HCT116 (cell line): ENCODE measurements around the gene SLC2A9. TPM values are rescaled to one million over a fixed set of nuclear protein-coding genes. Genes with fewer than 3 reads are reported as not detected.

Source experiments
- ATAC-seq: fragments of 200-7000 bp; cut with Tn5 transposase; 2 replicates; pipeline ENCODE4 v1.9.1; 2020; ENCODE audit warnings: mild to moderate bottlenecking, moderate library complexity
- BruUV-seq: library from RNA; stranded (reverse); fragments of 400-500 nt; replicated peaks from 2 replicates; lab custom pipeline; 2021; lab: Mats Ljungman, UMichigan
- CTCF ChIA-PET: fragments of 300-600 bp; sonication (Branson Sonifier 250); formaldehyde crosslinking; loops from one replicate; lab custom pipeline; 2021; ENCODE audit warnings: antibody characterized with exemption; lab: Charles Lee
- POLR2A ChIA-PET: fragments of 300-600, 350-600 bp; sonication (Branson Sonifier 250); formaldehyde crosslinking; loops from one replicate; lab custom pipeline; 2021; ENCODE audit warnings: antibody characterized with exemption; lab: Charles Lee
- RAD21 ChIA-PET, 2 experiments: fragments of 300-600 bp; sonication (Branson Sonifier 250); formaldehyde crosslinking; loops; one replicate each; lab custom pipeline; 2023; ENCODE audit warnings: low total read pairs in 2 of 2; ENCODE audit not compliant: uncharacterized antibody in 2 of 2, unreplicated experiment in 2 of 2, low non-redundant PET in 1 of 2; lab: Charles Lee
- DNase-seq: peaks from one replicate; pipeline ENCODE4 v3.0.0-alpha.2; 2010; ENCODE audit warnings: low read depth, low spot score
- H2AFZ ChIP-seq: fragments of 200-600 bp; shearing (Covaris generic), sonication (generic); 2 replicates; pipeline ENCODE4 v1.6.1; 2017; ENCODE audit warnings: low read depth, mixed run types, mixed read lengths, antibody characterized with exemption, low read length; ENCODE audit not compliant: poor library complexity, severe bottlenecking
- H3K27ac ChIP-seq: 2 replicates; pipeline ENCODE4 v1.5.1; 2012; ENCODE audit warnings: low read depth, low read length
- H3K27me3 ChIP-seq: fragments of 200-600 bp; sonication (generic); 2 replicates; pipeline ENCODE4 v1.6.1; 2016; ENCODE audit warnings: mixed run types, low read length, mixed read lengths; ENCODE audit not compliant: insufficient read depth
- H3K36me3 ChIP-seq, 2 experiments: fragments of 200-500 bp in 1 of 2; fragments of 200-600 bp in 1 of 2; sonication (Bioruptor generic) in 1 of 2; sonication (generic) in 1 of 2; 2 replicates each; pipeline versions ENCODE4 v1.5.1 to v1.6.1; 2014 to 2016; ENCODE audit warnings: low read length in 2 of 2, inconsistent platforms in 1 of 2, mixed read lengths in 1 of 2, mixed run types in 1 of 2; ENCODE audit not compliant: insufficient read depth in 2 of 2, control insufficient read depth in 1 of 2
- H3K4me1 ChIP-seq, 2 experiments: fragments of 200-600 bp in 1 of 2; sonication (generic) in 1 of 2; 2 replicates each; pipeline versions ENCODE4 v1.5.1 to v1.6.1; 2012 to 2017; ENCODE audit warnings: low read length in 2 of 2, inconsistent platforms in 1 of 2, mild to moderate bottlenecking in 1 of 2, mixed read lengths in 1 of 2, mixed run types in 1 of 2, moderate library complexity in 1 of 2; ENCODE audit not compliant: insufficient read depth in 2 of 2, control insufficient read depth in 1 of 2
- H3K4me2 ChIP-seq: fragments of 200-600 bp; sonication (generic); 2 replicates; pipeline ENCODE4 v1.6.1; 2017; ENCODE audit warnings: mixed run types, low read length, mixed read lengths
- H3K4me3 ChIP-seq, 2 experiments: fragments of 200-600 bp in 1 of 2; sonication (generic) in 1 of 2; replicated peaks in 1 of 2; 2 replicates each; pipeline ENCODE4 v1.5.1; 2011 to 2016; ENCODE audit warnings: low read length in 2 of 2, control low read depth in 1 of 2, low read depth in 1 of 2, mild to moderate bottlenecking in 1 of 2, mixed read lengths in 1 of 2, mixed run types in 1 of 2
- H3K79me2 ChIP-seq: fragments of 200-600 bp; sonication (generic); 2 replicates; pipeline ENCODE4 v1.6.1; 2017; ENCODE audit warnings: mild to moderate bottlenecking, mixed run types, low read length, moderate library complexity, mixed read lengths; ENCODE audit not compliant: insufficient read depth
- H3K9ac ChIP-seq: fragments of 200-600 bp; sonication (generic); 2 replicates; pipeline ENCODE4 v1.6.1; 2016; ENCODE audit warnings: low read length, mixed read lengths
- H3K9me2 ChIP-seq: fragments of 200-600 bp; sonication (generic), shearing (Covaris generic); 2 replicates; pipeline ENCODE4 v1.6.1; 2017; ENCODE audit warnings: mixed run types, mild to moderate bottlenecking, moderate library complexity; ENCODE audit not compliant: insufficient read depth
- H3K9me3 ChIP-seq, 2 experiments: fragments of 200-500 bp in 1 of 2; fragments of 200-600 bp in 1 of 2; sonication (Bioruptor generic) in 1 of 2; sonication (generic) in 1 of 2; 2 replicates each; pipeline ENCODE4 v1.6.1; 2014 to 2017; ENCODE audit warnings: low read length in 2 of 2, mixed read lengths in 2 of 2, inconsistent platforms in 1 of 2, low read depth in 1 of 2, mild to moderate bottlenecking in 1 of 2, mixed run types in 1 of 2, moderate library complexity in 1 of 2; ENCODE audit not compliant: control insufficient read depth in 1 of 2, insufficient read depth in 1 of 2
- H4K20me1 ChIP-seq: fragments of 200-600 bp; sonication (generic), shearing (Covaris generic); 2 replicates; pipeline ENCODE4 v1.6.1; 2017; ENCODE audit warnings: mixed run types, mild to moderate bottlenecking, moderate library complexity; ENCODE audit not compliant: insufficient read depth
- CBX3 ChIP-seq: IDR thresholded peaks from 2 replicates; pipeline ENCODE4 v1.6.1; 2012; ENCODE audit warnings: low read depth
- EGR1 ChIP-seq: IDR thresholded peaks from 2 replicates; pipeline ENCODE4 v1.6.1; 2012; ENCODE audit warnings: low read depth
- ELF1 ChIP-seq: IDR thresholded peaks from 2 replicates; pipeline ENCODE4 v1.6.1; 2012; ENCODE audit warnings: low read depth, borderline replicate concordance
- EZH2 ChIP-seq: fragments of 200-600 bp; sonication (generic); IDR thresholded peaks from 2 replicates; pipeline ENCODE4 v1.6.1; 2017; ENCODE audit warnings: antibody characterized with exemption, mixed run types
- EZH2phosphoT487 ChIP-seq: fragments of 200-600 bp; IDR thresholded peaks from 2 replicates; pipeline ENCODE4 v1.6.1; 2018; ENCODE audit warnings: antibody characterized with exemption, borderline replicate concordance
- FOSL1 ChIP-seq: IDR thresholded peaks from 2 replicates; pipeline ENCODE4 v1.6.1; 2012; ENCODE audit warnings: low read depth
- JUND ChIP-seq: IDR thresholded peaks from 2 replicates; pipeline ENCODE4 v1.6.1; 2012
- POLR2AphosphoS5 ChIP-seq: IDR thresholded peaks from 2 replicates; pipeline ENCODE4 v1.6.1; 2011; ENCODE audit warnings: mild to moderate bottlenecking, low read depth, low read length, moderate library complexity
- RAD21 ChIP-seq: IDR thresholded peaks from 2 replicates; pipeline ENCODE4 v1.6.1; 2012; ENCODE audit warnings: low read depth, mild to moderate bottlenecking
- SIN3A ChIP-seq: IDR thresholded peaks from 2 replicates; pipeline ENCODE4 v1.6.1; 2012; ENCODE audit warnings: low read depth
- SP1 ChIP-seq: IDR thresholded peaks from 2 replicates; pipeline ENCODE4 v1.6.1; 2012; ENCODE audit warnings: low read depth
- YY1 ChIP-seq: IDR thresholded peaks from 2 replicates; pipeline ENCODE4 v1.6.1; 2011; ENCODE audit warnings: low read length, low read depth, moderate library complexity, mild to moderate bottlenecking; ENCODE audit not compliant: insufficient replicate concordance; ENCODE audit errors: extremely low read depth
- ZNF274 ChIP-seq: fragments of 200-500 bp; sonication (Bioruptor generic); IDR thresholded peaks from 2 replicates; pipeline ENCODE4 v1.6.1; 2014; ENCODE audit warnings: mild to moderate bottlenecking, low read depth, low read length, inconsistent platforms
- intact Hi-C: fragments of 100-400 bp; cut with micrococcal nuclease; formaldehyde crosslinking; loops from 2 replicates; pipeline ENCODE4 v1.10.0; 2022
- total RNA-seq: library from RNA; stranded (reverse); gene quantifications from one replicate; pipeline ENCODE4 v1.2.1, GENCODE V29; 2021; ENCODE audit not compliant: unreplicated experiment
- TF ChIP-seq, protein P1 (sequence below): IDR thresholded peaks from 2 replicates; pipeline ENCODE4 v1.6.1; 2012; ENCODE audit warnings: low read depth
- TF ChIP-seq, protein P2 (sequence below), 3 experiments: fragments of 200-600 bp in 1 of 3; sonication (generic) in 1 of 3; IDR thresholded peaks in 2 of 3; conservative IDR thresholded peaks in 1 of 3; 2 replicates each; pipeline ENCODE4 v1.5.1; 2012 to 2017; ENCODE audit warnings: low read depth in 2 of 3, low read length in 2 of 3, antibody characterized with exemption in 1 of 3, borderline replicate concordance in 1 of 3, control low read depth in 1 of 3, mild to moderate bottlenecking in 1 of 3, mixed read lengths in 1 of 3, mixed run types in 1 of 3, moderate library complexity in 1 of 3; ENCODE audit not compliant: insufficient read depth in 1 of 3
- TF ChIP-seq, protein P3 (sequence below): IDR thresholded peaks from 2 replicates; pipeline ENCODE4 v1.6.1; 2011; ENCODE audit warnings: mild to moderate bottlenecking, low read length, moderate library complexity; ENCODE audit not compliant: insufficient replicate concordance; ENCODE audit errors: extremely low read depth

The SLC2A9 gene
- total RNA-seq, 1 experiment from 2014 or later: 2.2 TPM

DNA sequence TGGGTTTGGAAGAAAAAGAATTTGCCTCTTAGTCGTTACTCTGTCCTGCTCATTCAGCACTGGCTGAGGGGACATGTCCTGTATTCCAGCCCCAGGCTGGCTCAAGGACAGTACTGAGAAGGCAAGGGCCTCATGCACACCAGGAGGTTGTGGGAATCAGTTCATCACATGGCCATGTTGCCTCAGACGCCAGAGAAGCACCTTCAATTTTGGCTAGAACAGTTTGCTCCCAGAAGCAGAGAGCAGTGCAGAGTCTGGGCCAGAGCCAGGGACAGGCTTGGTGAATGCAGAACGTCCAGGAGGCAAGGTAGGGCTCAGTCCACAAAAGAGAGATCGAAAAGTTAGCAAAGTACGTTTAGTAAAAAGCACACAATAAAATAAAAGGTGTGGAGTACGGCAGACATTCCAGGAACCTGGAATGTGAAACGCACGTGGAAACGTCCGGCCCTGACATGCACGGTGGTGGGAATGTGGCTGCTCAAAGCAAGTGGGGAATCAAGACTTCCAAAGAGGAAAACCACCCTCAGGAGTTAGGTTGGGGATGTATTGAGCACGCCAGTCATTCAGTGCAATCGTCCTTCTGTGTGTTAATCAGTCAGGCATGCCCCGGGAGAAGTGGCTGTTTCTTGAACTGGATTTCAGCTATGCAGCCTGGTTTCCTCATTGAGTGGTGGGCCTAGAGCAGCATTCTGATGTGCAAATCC lies 1.2 kb upstream of the SLC2A9 start:
- H3K9ac ChIP-seq: no peak overlapping the region
- H3K79me2 ChIP-seq: no peaks in the 10 kb centered on the region
- no peaks in the 10 kb centered on the region for H3K9me2 ChIP-seq
- ChIA-PET POLR2A (no interaction called here), CTCF (no interaction called here)
- H3K4me2 ChIP-seq: no peak overlapping the region
- no peaks in the 10 kb centered on the region for H3K9me3 ChIP-seq
- DNase-seq: no peak
- TF ChIP-seq SP1 (no peak), YY1 (no peak), RAD21 (no peak), EGR1 (no peak), EZH2phosphoT487 (no peak), JUND (no peak), EZH2 (no peak), CBX3 (no peak), SIN3A (no peak), FOSL1 (no peak), ELF1 (no peak), ZNF274 (no peak), POLR2AphosphoS5 (no peak)
- TF ChIP-seq, protein P1, sequence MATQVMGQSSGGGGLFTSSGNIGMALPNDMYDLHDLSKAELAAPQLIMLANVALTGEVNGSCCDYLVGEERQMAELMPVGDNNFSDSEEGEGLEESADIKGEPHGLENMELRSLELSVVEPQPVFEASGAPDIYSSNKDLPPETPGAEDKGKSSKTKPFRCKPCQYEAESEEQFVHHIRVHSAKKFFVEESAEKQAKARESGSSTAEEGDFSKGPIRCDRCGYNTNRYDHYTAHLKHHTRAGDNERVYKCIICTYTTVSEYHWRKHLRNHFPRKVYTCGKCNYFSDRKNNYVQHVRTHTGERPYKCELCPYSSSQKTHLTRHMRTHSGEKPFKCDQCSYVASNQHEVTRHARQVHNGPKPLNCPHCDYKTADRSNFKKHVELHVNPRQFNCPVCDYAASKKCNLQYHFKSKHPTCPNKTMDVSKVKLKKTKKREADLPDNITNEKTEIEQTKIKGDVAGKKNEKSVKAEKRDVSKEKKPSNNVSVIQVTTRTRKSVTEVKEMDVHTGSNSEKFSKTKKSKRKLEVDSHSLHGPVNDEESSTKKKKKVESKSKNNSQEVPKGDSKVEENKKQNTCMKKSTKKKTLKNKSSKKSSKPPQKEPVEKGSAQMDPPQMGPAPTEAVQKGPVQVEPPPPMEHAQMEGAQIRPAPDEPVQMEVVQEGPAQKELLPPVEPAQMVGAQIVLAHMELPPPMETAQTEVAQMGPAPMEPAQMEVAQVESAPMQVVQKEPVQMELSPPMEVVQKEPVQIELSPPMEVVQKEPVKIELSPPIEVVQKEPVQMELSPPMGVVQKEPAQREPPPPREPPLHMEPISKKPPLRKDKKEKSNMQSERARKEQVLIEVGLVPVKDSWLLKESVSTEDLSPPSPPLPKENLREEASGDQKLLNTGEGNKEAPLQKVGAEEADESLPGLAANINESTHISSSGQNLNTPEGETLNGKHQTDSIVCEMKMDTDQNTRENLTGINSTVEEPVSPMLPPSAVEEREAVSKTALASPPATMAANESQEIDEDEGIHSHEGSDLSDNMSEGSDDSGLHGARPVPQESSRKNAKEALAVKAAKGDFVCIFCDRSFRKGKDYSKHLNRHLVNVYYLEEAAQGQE: no peak
- TF ChIP-seq, protein P2, sequence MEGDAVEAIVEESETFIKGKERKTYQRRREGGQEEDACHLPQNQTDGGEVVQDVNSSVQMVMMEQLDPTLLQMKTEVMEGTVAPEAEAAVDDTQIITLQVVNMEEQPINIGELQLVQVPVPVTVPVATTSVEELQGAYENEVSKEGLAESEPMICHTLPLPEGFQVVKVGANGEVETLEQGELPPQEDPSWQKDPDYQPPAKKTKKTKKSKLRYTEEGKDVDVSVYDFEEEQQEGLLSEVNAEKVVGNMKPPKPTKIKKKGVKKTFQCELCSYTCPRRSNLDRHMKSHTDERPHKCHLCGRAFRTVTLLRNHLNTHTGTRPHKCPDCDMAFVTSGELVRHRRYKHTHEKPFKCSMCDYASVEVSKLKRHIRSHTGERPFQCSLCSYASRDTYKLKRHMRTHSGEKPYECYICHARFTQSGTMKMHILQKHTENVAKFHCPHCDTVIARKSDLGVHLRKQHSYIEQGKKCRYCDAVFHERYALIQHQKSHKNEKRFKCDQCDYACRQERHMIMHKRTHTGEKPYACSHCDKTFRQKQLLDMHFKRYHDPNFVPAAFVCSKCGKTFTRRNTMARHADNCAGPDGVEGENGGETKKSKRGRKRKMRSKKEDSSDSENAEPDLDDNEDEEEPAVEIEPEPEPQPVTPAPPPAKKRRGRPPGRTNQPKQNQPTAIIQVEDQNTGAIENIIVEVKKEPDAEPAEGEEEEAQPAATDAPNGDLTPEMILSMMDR (IDR thresholded peaks at IDR 0.05 in 2 of 3, conservative IDR thresholded peaks at IDR 0.05 in 1 of 3; ENCODE audit: borderline replicate concordance in 1 of 3, insufficient read depth in 1 of 3, low read depth in 2 of 3, low read length in 2 of 3): no peak
- TF ChIP-seq, protein P3, sequence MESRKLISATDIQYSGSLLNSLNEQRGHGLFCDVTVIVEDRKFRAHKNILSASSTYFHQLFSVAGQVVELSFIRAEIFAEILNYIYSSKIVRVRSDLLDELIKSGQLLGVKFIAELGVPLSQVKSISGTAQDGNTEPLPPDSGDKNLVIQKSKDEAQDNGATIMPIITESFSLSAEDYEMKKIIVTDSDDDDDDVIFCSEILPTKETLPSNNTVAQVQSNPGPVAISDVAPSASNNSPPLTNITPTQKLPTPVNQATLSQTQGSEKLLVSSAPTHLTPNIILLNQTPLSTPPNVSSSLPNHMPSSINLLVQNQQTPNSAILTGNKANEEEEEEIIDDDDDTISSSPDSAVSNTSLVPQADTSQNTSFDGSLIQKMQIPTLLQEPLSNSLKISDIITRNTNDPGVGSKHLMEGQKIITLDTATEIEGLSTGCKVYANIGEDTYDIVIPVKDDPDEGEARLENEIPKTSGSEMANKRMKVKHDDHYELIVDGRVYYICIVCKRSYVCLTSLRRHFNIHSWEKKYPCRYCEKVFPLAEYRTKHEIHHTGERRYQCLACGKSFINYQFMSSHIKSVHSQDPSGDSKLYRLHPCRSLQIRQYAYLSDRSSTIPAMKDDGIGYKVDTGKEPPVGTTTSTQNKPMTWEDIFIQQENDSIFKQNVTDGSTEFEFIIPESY: no peak
- TF ChIP-seq, all 23 proteins: peak for 0
- no TSS peak for BruUV-seq
- no peak for ATAC-seq
- Histone ChIP-seq H3K27me3 (no peaks in the 10 kb centered on the region), H3K27ac (no peak overlapping the region), H4K20me1 (no peaks in the 10 kb centered on the region), H3K4me3 (no peak overlapping the region), H3K36me3 (no peaks in the 10 kb centered on the region), H2AFZ (no peak overlapping the region), H3K4me1 (peaks cover 6 to 18% of the 10 kb centered on the region in 2 experiments; a peak in 3 of 4 replicates)
- intact Hi-C loops: no loop called here
- RAD21 ChIA-PET: no interaction called here
